C4-2B (cell line): ENCODE measurements around the gene PGAP6.

Source experiments
- CTCF ChIP-seq: fragments of 450-650 bp; conservative IDR thresholded peaks from 2 replicates; pipeline ENCODE4 v1.5.1; 2017; ENCODE audit warnings: mild to moderate bottlenecking
- ZFX ChIP-seq: fragments of 450-650 bp; IDR thresholded peaks from 2 replicates; pipeline ENCODE4 v1.6.1; 2017

- TF ChIP-seq CTCF: no peak
- no peak for TF ChIP-seq ZFX
These were observed 15.3 kb downstream of the PGAP6 start for GRCh38 chr16:366476-366875.
